HepG2 (cell line): ENCODE measurements around the gene GDE1. TPM values are rescaled to one million over a fixed set of nuclear protein-coding genes. Genes with fewer than 3 reads are reported as not detected.

ENCODE experiments used
- ATAC-seq: fragments of 200-7000 bp; cut with Tn5 transposase; 3 replicates; pipeline ENCODE4 v1.9.1; 2020; ENCODE audit warnings: mild to moderate bottlenecking, moderate library complexity
- BruUV-seq: library from RNA; stranded (reverse); fragments of 400-500 nt; replicated peaks from 2 replicates; lab custom pipeline; 2021; lab: Mats Ljungman, UMichigan
- CTCF ChIA-PET: fragments of 300-600 bp; formaldehyde crosslinking; extraction: SDS; loops from one replicate; lab custom pipeline; 2021; ENCODE audit warnings: low total read pairs, inconsistent platforms, low intra/inter-chr PET ratio; lab: Yijun Ruan, JAX
- POLR2A ChIA-PET: fragments of 350-600 bp; sonication (Branson Sonifier 250); formaldehyde crosslinking; loops from one replicate; lab custom pipeline; 2020; ENCODE audit warnings: antibody characterized with exemption, inconsistent platforms; lab: Yijun Ruan, JAX
- DNase-seq: peaks from one replicate; pipeline ENCODE4 v3.0.0-alpha.2; 2015; ENCODE audit warnings: low spot score
- FAIRE-seq: peaks from 3 replicates; lab custom pipeline; 2011; peaks lifted over from hg19 to GRCh38; lab: Jason Lieb, UNC
- H2AFZ ChIP-seq: one replicate; pipeline ENCODE4 v1.6.1; 2011; ENCODE audit warnings: low read length, inconsistent platforms
- H3K27ac ChIP-seq: fragments of 300-600 bp; 3 replicates; pipeline ENCODE4 v1.8.0; 2011; ENCODE audit warnings: mixed run types, mild to moderate bottlenecking, mixed read lengths, low read length, inconsistent platforms; ENCODE audit not compliant: insufficient read depth; ENCODE audit errors: extremely low read length
- H3K27me3 ChIP-seq, 2 experiments: fragments of 200-600 bp in 1 of 2; 2 replicates in 1 of 2; 3 replicates in 1 of 2; pipeline versions ENCODE4 v1.6.0 to v1.8.0; 2011; ENCODE audit warnings: low read length in 2 of 2, mild to moderate bottlenecking in 2 of 2, moderate library complexity in 2 of 2, inconsistent platforms in 1 of 2; ENCODE audit not compliant: insufficient read depth in 2 of 2, control insufficient read depth in 1 of 2
- H3K36me3 ChIP-seq, 2 experiments: fragments of 200-600 bp in 1 of 2; replicated peaks in 1 of 2; 2 replicates in 1 of 2; 3 replicates in 1 of 2; pipeline versions ENCODE4 v1.5.1 to v1.8.0; 2011; ENCODE audit warnings: low read length in 2 of 2, inconsistent platforms in 1 of 2; ENCODE audit not compliant: insufficient read depth in 2 of 2, control insufficient read depth in 1 of 2
- H3K4me1 ChIP-seq: 2 replicates; pipeline ENCODE4 v1.5.1; 2012; ENCODE audit warnings: low read length, inconsistent platforms; ENCODE audit not compliant: insufficient read depth
- H3K4me2 ChIP-seq: 2 replicates; pipeline ENCODE4 v1.6.0; 2011; ENCODE audit warnings: low read depth, low read length, inconsistent platforms
- H3K4me3 ChIP-seq, 3 experiments: fragments of 200-600 bp in 1 of 3; sonication (generic), shearing (Covaris generic) in 1 of 3; replicated peaks in 1 of 3; 2 replicates each; pipeline ENCODE4 v1.5.1; 2011 to 2016; ENCODE audit warnings: low read length in 3 of 3, inconsistent platforms in 2 of 3, low read depth in 2 of 3, mild to moderate bottlenecking in 2 of 3, control low read depth in 1 of 3, mixed read lengths in 1 of 3; ENCODE audit not compliant: insufficient read depth in 1 of 3
- H3K79me2 ChIP-seq: one replicate; pipeline ENCODE4 v1.6.1; 2011; ENCODE audit warnings: low read length, inconsistent platforms; ENCODE audit not compliant: insufficient read depth
- H3K9ac ChIP-seq: 2 replicates; pipeline ENCODE4 v1.6.0; 2011; ENCODE audit warnings: mild to moderate bottlenecking, low read depth, low read length, inconsistent platforms; ENCODE audit not compliant: insufficient read depth
- H3K9me3 ChIP-seq: 2 replicates; pipeline ENCODE4 v1.5.1; 2012; ENCODE audit warnings: mild to moderate bottlenecking, low read length
- H4K20me1 ChIP-seq: 2 replicates; pipeline ENCODE4 v1.6.0; 2011; ENCODE audit warnings: inconsistent platforms, mild to moderate bottlenecking, low read length, moderate library complexity; ENCODE audit not compliant: insufficient read depth
- GATAD2A ChIP-seq: IDR thresholded peaks from 2 replicates; pipeline ENCODE4 v1.6.1; 2016
- ISL2 ChIP-seq: sonication (generic); formaldehyde crosslinking; IDR thresholded peaks from 2 replicates; pipeline ENCODE4 v1.5.0; 2020; ENCODE audit warnings: missing genetic modification reagents
- KDM5B ChIP-seq: sonication (generic); formaldehyde crosslinking; IDR thresholded peaks from 2 replicates; pipeline ENCODE4 v1.4.0; 2020; ENCODE audit warnings: missing genetic modification reagents, mild to moderate bottlenecking, borderline replicate concordance
- KLF6 ChIP-seq: IDR thresholded peaks from 2 replicates; pipeline ENCODE4 v1.8.0; 2016; ENCODE audit warnings: missing biosample characterization, missing genetic modification reagents
- MAFG ChIP-seq: sonication (generic); formaldehyde crosslinking; IDR thresholded peaks from 2 replicates; pipeline ENCODE4 v1.5.1; 2020; ENCODE audit warnings: mild to moderate bottlenecking, missing genetic modification reagents
- MED8 ChIP-seq: sonication (generic); formaldehyde crosslinking; IDR thresholded peaks from 2 replicates; pipeline ENCODE4 v1.8.1; 2023; ENCODE audit warnings: mild to moderate bottlenecking, missing genetic modification reagents; ENCODE audit not compliant: insufficient replicate concordance
- MTA1 ChIP-seq: sonication (generic); formaldehyde crosslinking; IDR thresholded peaks from 2 replicates; pipeline ENCODE4 v1.4.0; 2020; ENCODE audit warnings: missing genetic modification reagents, mild to moderate bottlenecking, borderline replicate concordance
- SRY ChIP-seq: sonication (generic); formaldehyde crosslinking; IDR thresholded peaks from 2 replicates; pipeline ENCODE4 v1.8.0; 2022; ENCODE audit warnings: mild to moderate bottlenecking, missing genetic modification reagents
- ZKSCAN8 ChIP-seq: IDR thresholded peaks from 2 replicates; pipeline ENCODE4 v1.6.1; 2016; ENCODE audit warnings: borderline replicate concordance, missing genetic modification reagents, missing compliant biosample characterization
- ZNF383 ChIP-seq: sonication (generic); formaldehyde crosslinking; IDR thresholded peaks from 2 replicates; pipeline ENCODE4 v1.4.0; 2020; ENCODE audit warnings: missing genetic modification reagents, mild to moderate bottlenecking, borderline replicate concordance
- ZNF432 ChIP-seq: sonication (generic); formaldehyde crosslinking; IDR thresholded peaks from 2 replicates; pipeline ENCODE4 v1.5.0; 2020; ENCODE audit warnings: missing genetic modification reagents, mild to moderate bottlenecking, borderline replicate concordance
- ZNF768 ChIP-seq: sonication (generic); formaldehyde crosslinking; IDR thresholded peaks from 2 replicates; pipeline ENCODE4 v1.4.0; 2020; ENCODE audit warnings: missing genetic modification reagents
- ZNF790 ChIP-seq: sonication (generic); formaldehyde crosslinking; IDR thresholded peaks from 2 replicates; pipeline ENCODE4 v1.8.0; 2022; ENCODE audit warnings: missing genetic modification reagents, mild to moderate bottlenecking, borderline replicate concordance
- WGBS: methylation state at CpG from one replicate; pipeline ENCODE4 v1.1.6; 2017; ENCODE audit warnings: low lambda C conversion rate; 5-methylcytosine and 5-hydroxymethylcytosine counted together
- in situ Hi-C: cut with HindIII; loops from 2 replicates; pipeline ENCODE4 v1.10.0; 2017; ENCODE audit warnings: low pct_unique_long_range_greater_than_20kb; ENCODE audit not compliant: extremely low pct_ligation_motif_present
- intact Hi-C: fragments of 100-400 bp; cut with micrococcal nuclease; formaldehyde crosslinking; loops from one replicate; pipeline ENCODE4 v1.10.0; 2022; ENCODE audit not compliant: unreplicated experiment
- polyA plus RNA-seq, 8 experiments: library from polyadenylated mRNA; depleted of rRNA in 3 of 8; stranded (reverse) in 7 of 8; unstranded in 1 of 8; fragments of >200 nt; fragmentation: Illumina TruSeq in 4 of 8; extraction: Trizol in 4 of 8; gene quantifications; 2 replicates each; pipeline versions ENCODE4 v1.2.1 to v1.2.3, GENCODE V29; 2011 to 2016; ENCODE audit warnings: low read depth in 4 of 8, missing spikeins in 1 of 8, mixed read lengths in 1 of 8; ENCODE audit not compliant: insufficient read depth in 1 of 8
- total RNA-seq, 5 experiments: library from RNA; depleted of rRNA; stranded (reverse); fragments of >200 nt; fragmentation: Illumina TruSeq; extraction: Trizol; gene quantifications; 2 replicates each; pipeline ENCODE4 v1.2.3, GENCODE V29; 2016; ENCODE audit warnings: low read depth in 1 of 5
- TF ChIP-seq, protein P1 (sequence below): sonication (generic); formaldehyde crosslinking; IDR thresholded peaks from 2 replicates; pipeline ENCODE4 v1.5.0; 2020; ENCODE audit warnings: mild to moderate bottlenecking, low read depth, missing genetic modification reagents, borderline replicate concordance
- TF ChIP-seq, protein P2 (sequence below): sonication (generic); formaldehyde crosslinking; IDR thresholded peaks from 2 replicates; pipeline ENCODE4 v1.5.0; 2020; ENCODE audit warnings: missing genetic modification reagents
- TF ChIP-seq, protein P3 (sequence below): sonication (generic); formaldehyde crosslinking; IDR thresholded peaks from 2 replicates; pipeline ENCODE4 v1.5.0; 2020; ENCODE audit warnings: mild to moderate bottlenecking, missing genetic modification reagents, moderate library complexity
- TF ChIP-seq, protein P4 (sequence below): sonication (generic); formaldehyde crosslinking; IDR thresholded peaks from 2 replicates; pipeline ENCODE4 v1.4.0; 2020; ENCODE audit warnings: missing genetic modification reagents
- TF ChIP-seq, protein P5 (sequence below): sonication (generic); formaldehyde crosslinking; IDR thresholded peaks from 2 replicates; pipeline ENCODE4 v1.8.1; 2023; ENCODE audit warnings: missing genetic modification reagents, mild to moderate bottlenecking, borderline replicate concordance

GDE1 gene
- total and polyA plus RNA-seq, 2 of the 13 experiments (the other 11 are each of a cell fraction or from before 2014, with no cell fraction given), result 35.9 to 59.0 TPM

DNA sequence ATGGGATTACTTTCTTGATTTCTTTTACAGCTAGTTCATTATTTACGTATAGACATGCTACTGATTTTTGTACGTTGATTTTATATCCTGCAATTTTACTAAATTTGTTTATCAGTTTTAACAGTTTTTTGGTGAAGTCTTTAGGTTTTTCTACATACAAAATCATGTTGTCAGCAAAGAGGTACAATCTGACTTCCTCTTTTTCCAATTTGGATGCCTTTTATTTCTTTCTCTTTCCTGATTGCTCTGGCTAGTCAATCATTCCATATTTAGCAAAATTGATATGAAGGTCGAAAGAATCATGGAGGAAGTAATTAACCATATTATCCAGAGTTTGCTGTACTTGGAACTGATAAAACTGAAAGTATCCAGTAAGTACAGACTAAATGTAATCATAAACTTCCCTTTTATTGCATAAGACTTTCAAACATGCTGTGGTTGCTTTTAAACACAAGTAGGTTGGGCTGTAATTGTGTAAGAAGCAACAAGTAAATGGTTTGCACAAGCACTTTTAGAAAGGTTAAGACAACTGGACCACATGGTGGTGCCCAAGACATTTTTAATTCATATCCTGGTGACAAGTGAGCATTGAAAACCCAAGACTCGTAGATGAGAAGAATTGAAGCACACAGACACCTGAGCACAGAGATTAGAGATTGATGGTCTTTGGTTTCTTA is 8.4 kb downstream of the GDE1 start:
- 95% methylated on average over 4 of the region's 4 CpGs for WGBS
- CTCF ChIA-PET, result no interaction called here
- TF ChIP-seq ISL2 (CRISPR knock-in tag) (no peak), ZNF383 (CRISPR knock-in tag) (no peak), MAFG (CRISPR knock-in tag) (no peak), ZNF432 (CRISPR knock-in tag) (no peak), ZNF768 (CRISPR knock-in tag) (no peak), MED8 (CRISPR knock-in tag) (no peak), KLF6 (CRISPR knock-in tag) (no peak), MTA1 (CRISPR knock-in tag) (no peak), ZKSCAN8 (CRISPR knock-in tag) (peak; percentile 64; the same call in 1 of the 2 replicates), ZNF790 (CRISPR knock-in tag) (no peak), GATAD2A (peak; percentile 37; the same call in 1 of the 2 replicates), SRY (CRISPR knock-in tag) (no peak), KDM5B (no peak)
- TF ChIP-seq, protein P1, sequence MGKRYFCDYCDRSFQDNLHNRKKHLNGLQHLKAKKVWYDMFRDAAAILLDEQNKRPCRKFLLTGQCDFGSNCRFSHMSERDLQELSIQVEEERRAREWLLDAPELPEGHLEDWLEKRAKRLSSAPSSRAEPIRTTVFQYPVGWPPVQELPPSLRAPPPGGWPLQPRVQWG, result no peak
- TF ChIP-seq, protein P2, sequence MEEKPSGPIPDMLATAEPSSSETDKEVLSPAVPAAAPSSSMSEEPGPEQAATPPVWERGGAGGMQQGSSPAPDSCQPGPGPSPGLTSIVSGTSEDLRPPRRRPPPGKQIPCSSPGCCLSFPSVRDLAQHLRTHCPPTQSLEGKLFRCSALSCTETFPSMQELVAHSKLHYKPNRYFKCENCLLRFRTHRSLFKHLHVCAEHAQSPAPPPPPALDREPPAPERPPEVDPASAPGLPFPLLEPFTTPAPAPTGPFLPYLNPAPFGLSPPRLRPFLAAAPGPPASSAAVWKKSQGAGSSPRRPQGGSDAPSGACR, result no peak
- TF ChIP-seq, protein P3, sequence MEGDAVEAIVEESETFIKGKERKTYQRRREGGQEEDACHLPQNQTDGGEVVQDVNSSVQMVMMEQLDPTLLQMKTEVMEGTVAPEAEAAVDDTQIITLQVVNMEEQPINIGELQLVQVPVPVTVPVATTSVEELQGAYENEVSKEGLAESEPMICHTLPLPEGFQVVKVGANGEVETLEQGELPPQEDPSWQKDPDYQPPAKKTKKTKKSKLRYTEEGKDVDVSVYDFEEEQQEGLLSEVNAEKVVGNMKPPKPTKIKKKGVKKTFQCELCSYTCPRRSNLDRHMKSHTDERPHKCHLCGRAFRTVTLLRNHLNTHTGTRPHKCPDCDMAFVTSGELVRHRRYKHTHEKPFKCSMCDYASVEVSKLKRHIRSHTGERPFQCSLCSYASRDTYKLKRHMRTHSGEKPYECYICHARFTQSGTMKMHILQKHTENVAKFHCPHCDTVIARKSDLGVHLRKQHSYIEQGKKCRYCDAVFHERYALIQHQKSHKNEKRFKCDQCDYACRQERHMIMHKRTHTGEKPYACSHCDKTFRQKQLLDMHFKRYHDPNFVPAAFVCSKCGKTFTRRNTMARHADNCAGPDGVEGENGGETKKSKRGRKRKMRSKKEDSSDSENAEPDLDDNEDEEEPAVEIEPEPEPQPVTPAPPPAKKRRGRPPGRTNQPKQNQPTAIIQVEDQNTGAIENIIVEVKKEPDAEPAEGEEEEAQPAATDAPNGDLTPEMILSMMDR, result peak; percentile 27; the same call in 1 of the 2 replicates
- TF ChIP-seq, protein P4, sequence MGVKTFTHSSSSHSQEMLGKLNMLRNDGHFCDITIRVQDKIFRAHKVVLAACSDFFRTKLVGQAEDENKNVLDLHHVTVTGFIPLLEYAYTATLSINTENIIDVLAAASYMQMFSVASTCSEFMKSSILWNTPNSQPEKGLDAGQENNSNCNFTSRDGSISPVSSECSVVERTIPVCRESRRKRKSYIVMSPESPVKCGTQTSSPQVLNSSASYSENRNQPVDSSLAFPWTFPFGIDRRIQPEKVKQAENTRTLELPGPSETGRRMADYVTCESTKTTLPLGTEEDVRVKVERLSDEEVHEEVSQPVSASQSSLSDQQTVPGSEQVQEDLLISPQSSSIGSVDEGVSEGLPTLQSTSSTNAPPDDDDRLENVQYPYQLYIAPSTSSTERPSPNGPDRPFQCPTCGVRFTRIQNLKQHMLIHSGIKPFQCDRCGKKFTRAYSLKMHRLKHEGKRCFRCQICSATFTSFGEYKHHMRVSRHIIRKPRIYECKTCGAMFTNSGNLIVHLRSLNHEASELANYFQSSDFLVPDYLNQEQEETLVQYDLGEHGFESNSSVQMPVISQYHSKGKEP (CRISPR knock-in tag), result no peak
- TF ChIP-seq, protein P5, sequence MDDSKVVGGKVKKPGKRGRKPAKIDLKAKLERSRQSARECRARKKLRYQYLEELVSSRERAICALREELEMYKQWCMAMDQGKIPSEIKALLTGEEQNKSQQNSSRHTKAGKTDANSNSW (CRISPR knock-in tag), result no peak

More for the DNA sequence above, 8.4 kb downstream of the GDE1 start:
- H3K4me2 ChIP-seq, result no peak overlapping the region
- ATAC-seq, result no peak
- POLR2A ChIA-PET, result interaction anchor here (0.9 kb wide), 1 partner anchor 10 kb away, joined by 4 read pairs; the partner anchor contains the start of gene CCP110
- H2AFZ ChIP-seq, result no peak overlapping the region
- peaks cover 28% of the 10 kb centered on the region for H3K4me1 ChIP-seq
- FAIRE-seq, result no peak
- in situ Hi-C loops (no loop called here), intact Hi-C loops (loop anchor here (1.0 kb wide), 1 partner anchor 29 kb away; no protein-coding TSS in a partner anchor)
- H4K20me1 ChIP-seq, result no peaks in the 10 kb centered on the region
- no peaks in the 10 kb centered on the region for H3K27me3 ChIP-seq
- no peak overlapping the region for H3K4me3 ChIP-seq
- no peak for DNase-seq
- H3K9me3 ChIP-seq, result no peaks in the 10 kb centered on the region
- no peaks in the 10 kb centered on the region for H3K79me2 ChIP-seq
- no peak overlapping the region for H3K27ac ChIP-seq
- H3K36me3 ChIP-seq, result peaks cover 8 to 46% of the 10 kb centered on the region in 2 experiments
- no TSS peak for BruUV-seq
- no peak overlapping the region for H3K9ac ChIP-seq
